K562 (cell line): ENCODE data around the gene CKAP2. TPM values are rescaled to one million over a fixed set of nuclear protein-coding genes. Genes with fewer than 3 reads are reported as not detected.

Source experiments
- CXXC5 ChIP-seq: fragments of 250-450 bp; sonication (Bioruptor Pico); IDR thresholded peaks from 2 replicates; pipeline ENCODE4 v1.8.0; 2022; ENCODE audit warnings: inconsistent platforms, mild to moderate bottlenecking, moderate library complexity
- ETV5 ChIP-seq: sonication (generic); formaldehyde crosslinking; IDR thresholded peaks from 2 replicates; pipeline ENCODE4 v1.4.0; 2020; ENCODE audit warnings: low read depth, mild to moderate bottlenecking, missing genetic modification reagents
- FUS ChIP-seq: fragments of 200-400 bp; formaldehyde crosslinking; optimal IDR thresholded peaks from 2 replicates; pipeline ENCODE3; 2017; ENCODE audit warnings: low read depth, low read length
- GATAD2B ChIP-seq: fragments of 450-650 bp; IDR thresholded peaks from 2 replicates; pipeline ENCODE4 v1.6.1; 2017; ENCODE audit warnings: mild to moderate bottlenecking, borderline replicate concordance
- HDAC6 ChIP-seq: IDR thresholded peaks from 2 replicates; pipeline ENCODE4 v1.6.1; 2012; ENCODE audit warnings: low read depth, mild to moderate bottlenecking, control low read depth, inconsistent platforms, low read length, moderate library complexity
- KDM4B ChIP-seq, 2 experiments: fragments of 450-650 bp in 1 of 2; sonication (generic) in 1 of 2; IDR thresholded peaks; 2 replicates each; pipeline ENCODE4 v1.6.1; 2016 to 2017; ENCODE audit warnings: borderline replicate concordance in 2 of 2, antibody characterized with exemption in 1 of 2, low read depth in 1 of 2, mild to moderate bottlenecking in 1 of 2
- MTA3 ChIP-seq: fragments of 450-650 bp; formaldehyde crosslinking; IDR thresholded peaks from 2 replicates; pipeline ENCODE4 v1.6.1; 2017; ENCODE audit warnings: mild to moderate bottlenecking, borderline replicate concordance
- NFIC ChIP-seq: fragments of 450-650 bp; IDR thresholded peaks from 2 replicates; pipeline ENCODE4 v1.6.1; 2017; ENCODE audit warnings: mild to moderate bottlenecking, inconsistent platforms
- NFXL1 ChIP-seq: fragments of 450-650 bp; formaldehyde crosslinking; IDR thresholded peaks from 2 replicates; pipeline ENCODE4 v1.4.0; 2021; ENCODE audit warnings: mild to moderate bottlenecking
- NONO ChIP-seq, 2 experiments: fragments of 200-400 bp in 1 of 2; fragments of 450-650 bp in 1 of 2; formaldehyde crosslinking in 1 of 2; IDR thresholded peaks; 2 replicates each; pipeline ENCODE4 v1.6.1; 2017; ENCODE audit warnings: low read depth in 2 of 2, mild to moderate bottlenecking in 2 of 2, moderate library complexity in 2 of 2, low read length in 1 of 2
- PML ChIP-seq: IDR thresholded peaks from 2 replicates; pipeline ENCODE4 v1.6.1; 2012; ENCODE audit warnings: low read length, inconsistent platforms
- RB1 ChIP-seq: fragments of 450-650 bp; IDR thresholded peaks from 2 replicates; pipeline ENCODE4 v1.6.1; 2017; ENCODE audit warnings: low read depth, mild to moderate bottlenecking
- SOX6 ChIP-seq: fragments of 450-650 bp; IDR thresholded peaks from 2 replicates; pipeline ENCODE4 v1.6.1; 2014; ENCODE audit warnings: mild to moderate bottlenecking
- STAT5A ChIP-seq: IDR thresholded peaks from 2 replicates; pipeline ENCODE4 v1.6.1; 2012; ENCODE audit warnings: low read length, inconsistent platforms, borderline replicate concordance
- SUPT5H ChIP-seq: fragments of 450-650 bp; IDR thresholded peaks from 2 replicates; pipeline ENCODE4 v1.6.1; 2016
- ZNF24 ChIP-seq: fragments of 450-650 bp; IDR thresholded peaks from 2 replicates; pipeline ENCODE4 v1.6.1; 2016
- polyA plus RNA-seq, 8 experiments: library from polyadenylated mRNA; depleted of rRNA in 4 of 8; stranded (reverse) in 5 of 8; unstranded in 3 of 8; fragments of >200 nt; fragmentation: Nextera tagmentation in 2 of 8; fragmentation: Illumina TruSeq in 1 of 8; extraction: Ambion mirVana in 2 of 8; extraction: Trizol in 1 of 8; gene quantifications; 2 replicates each; pipeline versions ENCODE4 v1.2.1 to v1.2.3, GENCODE V29; 2011 to 2014; ENCODE audit warnings: inconsistent platforms in 1 of 8, missing spikeins in 1 of 8
- total RNA-seq, 7 experiments: library from RNA; depleted of rRNA in 6 of 7; stranded (reverse); fragments of >200 nt in 6 of 7; fragmentation: Illumina TruSeq in 2 of 7; extraction: Trizol in 2 of 7; gene quantifications; 2 replicates each; pipeline versions ENCODE4 v1.2.1 to v1.2.3, GENCODE V29; 2011 to 2021; ENCODE audit warnings: low replicate concordance in 1 of 7
- TF ChIP-seq, protein P1 (sequence below): sonication (generic); formaldehyde crosslinking; IDR thresholded peaks from 2 replicates; pipeline ENCODE4 v1.8.1; 2023; ENCODE audit warnings: mild to moderate bottlenecking, missing genetic modification reagents
- TF ChIP-seq, protein P2 (sequence below), 2 experiments: IDR thresholded peaks; 2 replicates each; pipeline ENCODE4 v1.6.1; 2011; ENCODE audit warnings: borderline replicate concordance in 1 of 2, control low read depth in 1 of 2, low read depth in 1 of 2, low read length in 1 of 2, mild to moderate bottlenecking in 1 of 2, mixed read lengths in 1 of 2, moderate library complexity in 1 of 2; ENCODE audit not compliant: insufficient read depth in 1 of 2, insufficient read length in 1 of 2, poor library complexity in 1 of 2, severe bottlenecking in 1 of 2; ENCODE audit errors: extremely low read depth in 1 of 2
- TF ChIP-seq, protein P3 (sequence below): fragments of 250-450 bp; sonication (Bioruptor Pico); IDR thresholded peaks from 2 replicates; pipeline ENCODE4 v1.5.0; 2021; ENCODE audit warnings: mild to moderate bottlenecking, borderline replicate concordance
- TF ChIP-seq, protein P4 (sequence below): sonication (generic); formaldehyde crosslinking; IDR thresholded peaks from 2 replicates; pipeline ENCODE4 v1.8.0; 2022; ENCODE audit warnings: mild to moderate bottlenecking, missing genetic modification reagents

CKAP2 gene
- total and polyA plus RNA-seq, 9 of the 15 experiments (the other 6 are each of a cell fraction or from before 2014, with no cell fraction given): 21.9 to 63.5 (median 34.8) TPM

DNA sequence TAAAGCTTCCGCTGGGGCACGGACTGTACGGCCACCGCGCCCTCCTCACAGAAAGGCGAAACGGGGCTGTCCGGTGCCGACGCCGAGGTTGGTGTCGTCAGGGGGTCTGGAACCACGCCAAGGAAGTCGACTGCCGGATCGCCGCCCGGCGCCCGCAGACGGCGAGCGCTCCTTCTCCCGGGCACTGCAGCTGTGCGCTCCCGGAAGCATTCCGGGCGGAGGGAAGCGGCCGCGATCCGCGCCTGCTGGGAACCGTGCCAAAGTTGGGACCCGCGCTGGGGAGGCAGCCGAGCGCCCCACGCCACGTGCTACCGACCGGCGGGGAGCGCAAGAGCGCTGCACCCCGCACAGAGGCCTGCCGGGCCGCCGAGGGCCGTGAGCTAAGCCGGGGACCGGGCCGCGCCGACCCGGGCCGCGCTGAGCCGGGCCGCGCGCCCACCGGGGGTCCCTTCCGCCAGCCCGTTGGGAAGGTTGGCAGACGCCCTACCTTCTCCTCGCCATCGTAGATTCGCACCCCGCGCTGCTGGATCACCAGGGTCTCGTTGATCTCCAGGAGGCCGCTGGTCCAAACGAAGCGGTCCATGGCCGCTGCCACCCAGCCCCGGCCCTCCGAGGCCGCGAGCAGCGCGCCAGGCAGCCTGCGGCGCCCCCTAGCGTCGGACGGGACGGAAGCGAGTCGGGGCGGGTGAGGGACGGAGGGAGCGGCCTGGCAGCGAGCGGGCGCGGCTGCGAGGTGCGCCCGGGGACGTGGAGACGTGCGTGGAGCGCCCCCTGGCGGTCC, 5.1 kb upstream of the CKAP2 start, which contains the start of gene VPS36 (continued):
- TF ChIP-seq NONO (IDR thresholded peaks at IDR 0.05; ENCODE audit: low read depth in 2 of 2, low read length in 1 of 2) (peak; percentile 42 to 48; a peak in 1 of 4 replicates), MTA3 (peak; percentile 87; the same call in 1 of the 2 replicates), KDM4B (IDR thresholded peaks at IDR 0.05; ENCODE audit: borderline replicate concordance in 2 of 2, low read depth in 1 of 2) (0 out of 4 replicates have a peak, but pooled peaks of 1 of the 2 experiments have one; percentile 36), NFXL1 (no peak), SUPT5H (peak; percentile 75), GATAD2B (0 out of 2 replicates have a peak, but pooled peaks have one; percentile 63), ETV5 (peak; percentile 78; the same call in 1 of the 2 replicates), PML (peak; percentile 63; the same call in 1 of the 2 replicates), NFIC (peak; percentile 96), STAT5A (no peak), FUS (peak; percentile 40), SOX6 (peak; percentile 68; the same call in 1 of the 2 replicates), HDAC6 (no peak), CXXC5 (CRISPR knock-in tag) (peak; percentile 84), RB1 (peak; percentile 97), ZNF24 (peak; percentile 41; the same call in 1 of the 2 replicates)
- TF ChIP-seq, protein P1, sequence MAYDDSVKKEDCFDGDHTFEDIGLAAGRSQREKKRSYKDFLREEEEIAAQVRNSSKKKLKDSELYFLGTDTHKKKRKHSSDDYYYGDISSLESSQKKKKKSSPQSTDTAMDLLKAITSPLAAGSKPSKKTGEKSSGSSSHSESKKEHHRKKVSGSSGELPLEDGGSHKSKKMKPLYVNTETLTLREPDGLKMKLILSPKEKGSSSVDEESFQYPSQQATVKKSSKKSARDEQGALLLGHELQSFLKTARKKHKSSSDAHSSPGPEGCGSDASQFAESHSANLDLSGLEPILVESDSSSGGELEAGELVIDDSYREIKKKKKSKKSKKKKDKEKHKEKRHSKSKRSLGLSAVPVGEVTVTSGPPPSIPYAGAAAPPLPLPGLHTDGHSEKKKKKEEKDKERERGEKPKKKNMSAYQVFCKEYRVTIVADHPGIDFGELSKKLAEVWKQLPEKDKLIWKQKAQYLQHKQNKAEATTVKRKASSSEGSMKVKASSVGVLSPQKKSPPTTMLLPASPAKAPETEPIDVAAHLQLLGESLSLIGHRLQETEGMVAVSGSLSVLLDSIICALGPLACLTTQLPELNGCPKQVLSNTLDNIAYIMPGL (CRISPR knock-in tag): peak; percentile 97
- TF ChIP-seq, protein P2, sequence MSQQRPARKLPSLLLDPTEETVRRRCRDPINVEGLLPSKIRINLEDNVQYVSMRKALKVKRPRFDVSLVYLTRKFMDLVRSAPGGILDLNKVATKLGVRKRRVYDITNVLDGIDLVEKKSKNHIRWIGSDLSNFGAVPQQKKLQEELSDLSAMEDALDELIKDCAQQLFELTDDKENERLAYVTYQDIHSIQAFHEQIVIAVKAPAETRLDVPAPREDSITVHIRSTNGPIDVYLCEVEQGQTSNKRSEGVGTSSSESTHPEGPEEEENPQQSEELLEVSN (IDR thresholded peaks at IDR 0.05; ENCODE audit: borderline replicate concordance in 1 of 2, extremely low read depth in 1 of 2, insufficient read depth in 1 of 2, insufficient read length in 1 of 2, low read depth in 1 of 2, low read length in 1 of 2, poor library complexity in 1 of 2, severe bottlenecking in 1 of 2): peak in 1 of 2 experiments; percentile 84
- TF ChIP-seq, protein P3, sequence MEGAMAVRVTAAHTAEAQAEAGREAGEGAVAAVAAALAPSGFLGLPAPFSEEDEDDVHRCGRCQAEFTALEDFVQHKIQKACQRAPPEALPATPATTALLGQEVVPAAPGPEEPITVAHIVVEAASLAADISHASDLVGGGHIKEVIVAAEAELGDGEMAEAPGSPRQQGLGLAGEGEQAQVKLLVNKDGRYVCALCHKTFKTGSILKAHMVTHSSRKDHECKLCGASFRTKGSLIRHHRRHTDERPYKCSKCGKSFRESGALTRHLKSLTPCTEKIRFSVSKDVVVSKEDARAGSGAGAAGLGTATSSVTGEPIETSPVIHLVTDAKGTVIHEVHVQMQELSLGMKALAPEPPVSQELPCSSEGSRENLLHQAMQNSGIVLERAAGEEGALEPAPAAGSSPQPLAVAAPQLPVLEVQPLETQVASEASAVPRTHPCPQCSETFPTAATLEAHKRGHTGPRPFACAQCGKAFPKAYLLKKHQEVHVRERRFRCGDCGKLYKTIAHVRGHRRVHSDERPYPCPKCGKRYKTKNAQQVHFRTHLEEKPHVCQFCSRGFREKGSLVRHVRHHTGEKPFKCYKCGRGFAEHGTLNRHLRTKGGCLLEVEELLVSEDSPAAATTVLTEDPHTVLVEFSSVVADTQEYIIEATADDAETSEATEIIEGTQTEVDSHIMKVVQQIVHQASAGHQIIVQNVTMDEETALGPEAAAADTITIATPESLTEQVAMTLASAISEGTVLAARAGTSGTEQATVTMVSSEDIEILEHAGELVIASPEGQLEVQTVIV: no peak
- TF ChIP-seq, protein P4, sequence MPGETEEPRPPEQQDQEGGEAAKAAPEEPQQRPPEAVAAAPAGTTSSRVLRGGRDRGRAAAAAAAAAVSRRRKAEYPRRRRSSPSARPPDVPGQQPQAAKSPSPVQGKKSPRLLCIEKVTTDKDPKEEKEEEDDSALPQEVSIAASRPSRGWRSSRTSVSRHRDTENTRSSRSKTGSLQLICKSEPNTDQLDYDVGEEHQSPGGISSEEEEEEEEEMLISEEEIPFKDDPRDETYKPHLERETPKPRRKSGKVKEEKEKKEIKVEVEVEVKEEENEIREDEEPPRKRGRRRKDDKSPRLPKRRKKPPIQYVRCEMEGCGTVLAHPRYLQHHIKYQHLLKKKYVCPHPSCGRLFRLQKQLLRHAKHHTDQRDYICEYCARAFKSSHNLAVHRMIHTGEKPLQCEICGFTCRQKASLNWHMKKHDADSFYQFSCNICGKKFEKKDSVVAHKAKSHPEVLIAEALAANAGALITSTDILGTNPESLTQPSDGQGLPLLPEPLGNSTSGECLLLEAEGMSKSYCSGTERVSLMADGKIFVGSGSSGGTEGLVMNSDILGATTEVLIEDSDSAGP (CRISPR knock-in tag): no peak
